Right atrium auricular region (tissue), 2 donors: ENCODE results near the gene OSGEP. TPM values are rescaled to one million over a fixed set of nuclear protein-coding genes. Genes with fewer than 3 reads are reported as not detected.

ENCODE experiments used
- DNase-seq: peaks from one replicate; pipeline ENCODE4 v3.0.0-alpha.2; 2019; ENCODE audit warnings: low spot score
- H3K27ac ChIP-seq, 2 donors: fragments of 200-600 bp; sonication (generic); 1 replicate in 1 of 2; 2 replicates in 1 of 2; pipeline ENCODE4 v1.5.1; 2016 to 2019
- H3K27me3 ChIP-seq, 2 donors: fragments of 200-600 bp; sonication (generic); one replicate each; pipeline versions ENCODE4 v1.5.1 to v1.6.0; 2017 to 2019
- H3K36me3 ChIP-seq: fragments of 200-600 bp; sonication (generic); one replicate; pipeline ENCODE4 v1.5.1; 2016
- H3K4me1 ChIP-seq, 2 donors: fragments of 200-600 bp; sonication (generic); one replicate each; pipeline versions ENCODE4 v1.5.1 to v1.6.0; 2017 to 2019
- H3K4me3 ChIP-seq, 2 donors: fragments of 200-600 bp; sonication (generic); 1 replicate in 1 of 2; 2 replicates in 1 of 2; pipeline ENCODE4 v1.5.1; 2017 to 2019; ENCODE audit warnings: mild to moderate bottlenecking in 1 of 2, moderate library complexity in 1 of 2
- H3K9me3 ChIP-seq, 2 donors: fragments of 200-600 bp; sonication (generic); one replicate each; pipeline ENCODE4 v1.5.1; 2019
- CTCF ChIP-seq, 2 donors: fragments of 200-600 bp; sonication (generic); IDR thresholded peaks; one replicate each; pipeline ENCODE4 v1.5.1; 2019; ENCODE audit warnings: antibody characterized with exemption in 2 of 2
- total RNA-seq, 2 donors: library from RNA; depleted of rRNA; stranded (reverse); fragments of >200 nt; gene quantifications; one replicate each; pipeline ENCODE4 v1.1.0, GENCODE V29; 2016

OSGEP gene
- total RNA-seq, 2 donors from 2014 or later, result 23.8 to 30.1 TPM

DNA sequence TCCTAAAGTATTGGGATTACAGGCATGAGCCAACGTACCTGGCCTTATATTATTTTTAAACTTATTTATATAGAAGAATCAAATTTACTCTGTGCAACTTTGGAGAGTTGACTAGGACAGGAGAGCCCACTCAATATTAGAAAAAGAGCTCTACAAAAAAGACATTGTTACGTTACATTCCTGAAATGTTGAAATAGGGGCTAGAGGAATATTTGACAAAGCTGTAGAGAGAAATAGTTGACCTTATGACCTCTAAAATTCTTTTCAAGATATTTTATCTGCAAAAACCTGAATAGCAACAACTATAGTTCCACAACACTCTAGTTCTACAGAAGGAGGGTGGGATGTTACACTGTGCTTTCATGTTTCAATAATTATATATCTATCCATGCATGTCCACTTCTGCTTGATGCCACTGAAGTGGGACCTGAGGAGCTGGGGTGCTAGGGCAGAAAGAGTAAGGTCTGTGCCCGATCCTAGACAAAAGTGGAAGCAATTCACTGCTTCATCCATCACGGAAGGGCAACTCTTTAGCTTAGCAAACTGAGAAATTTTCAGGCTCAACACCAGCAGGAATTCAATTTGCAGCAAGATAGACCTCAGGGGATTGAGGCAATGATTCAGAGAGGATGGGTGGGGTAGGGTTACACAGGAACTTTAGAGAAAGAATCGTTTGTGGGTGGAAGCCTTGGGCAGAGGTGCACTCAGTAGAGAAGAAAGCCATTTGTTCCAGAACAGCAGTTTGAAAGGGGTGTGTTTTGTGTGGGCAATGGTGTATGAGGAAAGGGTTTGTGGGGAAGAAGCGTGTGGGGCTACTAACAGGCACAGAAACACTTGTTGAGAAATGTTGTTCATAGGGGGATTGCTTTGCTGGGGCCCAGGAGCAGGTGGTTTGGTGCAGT, 34.7 kb upstream of the OSGEP start:
- H3K36me3 ChIP-seq, result no peaks in the 10 kb centered on the region
- H3K4me1 ChIP-seq, result no peaks in the 10 kb centered on the region
- peak overlapping the region in 1 of 2 donors; percentile 31 for H3K27ac ChIP-seq
- H3K4me3 ChIP-seq, result no peak overlapping the region
- DNase-seq, result no peak
- H3K27me3 ChIP-seq, result no peaks in the 10 kb centered on the region
- H3K9me3 ChIP-seq, result no peaks in the 10 kb centered on the region
- TF ChIP-seq CTCF (IDR thresholded peaks at IDR 0.05), result no peak

GRCh38 chr14:20487396-20487725, 32.7 kb upstream of the OSGEP start:
- no peaks in the 10 kb centered on the region for H3K36me3 ChIP-seq
- TF ChIP-seq CTCF (IDR thresholded peaks at IDR 0.05), result no peak
- H3K27me3 ChIP-seq, result no peaks in the 10 kb centered on the region
- no peaks in the 10 kb centered on the region for H3K9me3 ChIP-seq
- H3K27ac ChIP-seq, result no peak overlapping the region
- DNase-seq, result no peak
- H3K4me3 ChIP-seq, result no peak overlapping the region
- no peaks in the 10 kb centered on the region for H3K4me1 ChIP-seq

GRCh38 chr14:20486684-20487395, 32.2 kb upstream of the OSGEP start:
- H3K27ac ChIP-seq, result no peak overlapping the region
- H3K4me3 ChIP-seq, result no peak overlapping the region
- no peak for DNase-seq
- H3K4me1 ChIP-seq, result no peaks in the 10 kb centered on the region
- H3K9me3 ChIP-seq, result no peaks in the 10 kb centered on the region
- TF ChIP-seq CTCF (IDR thresholded peaks at IDR 0.05), result no peak
- no peaks in the 10 kb centered on the region for H3K27me3 ChIP-seq
- no peaks in the 10 kb centered on the region for H3K36me3 ChIP-seq

DNA sequence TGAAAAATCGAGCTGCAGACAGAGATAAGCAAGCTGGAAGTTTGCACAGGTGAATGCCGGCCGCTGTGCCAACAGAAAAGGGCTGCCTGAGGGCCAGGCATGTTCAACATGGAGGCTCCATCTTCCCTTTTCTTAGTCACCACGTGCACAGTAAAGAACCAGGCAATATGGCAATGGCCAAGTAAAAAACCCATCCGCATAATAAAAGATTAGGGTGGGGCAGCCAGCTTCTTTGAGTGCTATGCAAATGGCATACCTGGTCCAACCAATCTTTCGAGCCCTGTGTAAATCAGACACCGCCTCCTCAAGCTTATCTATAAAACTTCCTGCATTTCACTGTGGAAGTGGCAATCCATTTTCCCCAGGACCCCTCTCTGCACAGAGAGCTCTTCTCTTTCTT, 31.3 kb upstream of the OSGEP start:
- H3K4me3 ChIP-seq, result no peak overlapping the region
- no peak for DNase-seq
- no peaks in the 10 kb centered on the region for H3K36me3 ChIP-seq
- no peaks in the 10 kb centered on the region for H3K9me3 ChIP-seq
- no peak overlapping the region for H3K27ac ChIP-seq
- no peaks in the 10 kb centered on the region for H3K27me3 ChIP-seq
- no peak for TF ChIP-seq CTCF (IDR thresholded peaks at IDR 0.05)
- H3K4me1 ChIP-seq, result no peaks in the 10 kb centered on the region

DNA sequence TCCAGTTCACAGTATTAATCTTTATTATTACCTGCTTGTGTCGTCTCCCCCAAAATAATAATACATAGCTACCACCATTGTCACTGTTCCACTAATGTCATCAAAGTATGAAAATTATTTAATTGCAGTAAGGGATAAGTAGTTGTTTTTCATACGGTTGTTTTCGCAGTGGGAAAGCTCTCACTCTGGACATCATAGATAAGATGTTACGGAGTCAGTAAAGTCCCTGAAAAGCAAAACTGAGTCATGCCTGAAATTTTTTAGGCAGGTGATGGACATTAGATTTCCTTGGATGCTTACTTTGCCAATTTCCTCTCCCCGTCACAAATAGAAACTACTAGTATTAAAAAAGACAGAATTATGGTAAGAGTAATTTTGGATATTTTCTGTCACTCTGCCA, 27.8 kb upstream of the OSGEP start:
- no peak overlapping the region for H3K27ac ChIP-seq
- TF ChIP-seq CTCF (IDR thresholded peaks at IDR 0.05), result no peak
- no peak for DNase-seq

More for the DNA sequence above, 27.8 kb upstream of the OSGEP start:
- H3K36me3 ChIP-seq, result no peaks in the 10 kb centered on the region
- no peak overlapping the region for H3K4me3 ChIP-seq
- H3K27me3 ChIP-seq, result no peaks in the 10 kb centered on the region
- H3K4me1 ChIP-seq, result peaks cover 0 to 10% of the 10 kb centered on the region in 2 donors
- no peaks in the 10 kb centered on the region for H3K9me3 ChIP-seq
